CD8-positive, alpha-beta memory T cell (primary cell): ENCODE data around the gene RNPS1. TPM values are rescaled to one million over a fixed set of nuclear protein-coding genes. Genes with fewer than 3 reads are reported as not detected.

Source experiments
- CTCF ChIA-PET: fragments of 350-600 bp; sonication (Branson Sonifier 250); formaldehyde crosslinking; loops from one replicate; lab custom pipeline; 2021; ENCODE audit warnings: antibody characterized with exemption; lab: Charles Lee
- POLR2A ChIA-PET: fragments of 350-600 bp; sonication (Branson Sonifier 250); formaldehyde crosslinking; loops from one replicate; lab custom pipeline; 2021; ENCODE audit warnings: antibody characterized with exemption; lab: Charles Lee
- DNase-seq, 5 donors: peaks; one replicate each; pipeline versions ENCODE4 v3.0.0 to v3.0.0-alpha.2; 2020 to 2022; ENCODE audit warnings: mixed read lengths in 1 of 5
- H3K27ac ChIP-seq: one replicate; pipeline ENCODE4 v1.7.0; 2013; ENCODE audit warnings: low read depth, mild to moderate bottlenecking, low read length, moderate library complexity
- H3K27me3 ChIP-seq: 2 replicates; pipeline ENCODE4 v1.7.0; 2013; ENCODE audit warnings: low read length, mild to moderate bottlenecking; ENCODE audit not compliant: insufficient read depth, poor library complexity, severe bottlenecking
- H3K36me3 ChIP-seq: 2 replicates; pipeline ENCODE4 v1.7.0; 2013; ENCODE audit warnings: mild to moderate bottlenecking, low read length, moderate library complexity; ENCODE audit not compliant: insufficient read depth
- H3K4me1 ChIP-seq: 2 replicates; pipeline ENCODE4 v1.7.0; 2013; ENCODE audit warnings: mild to moderate bottlenecking, low read length, moderate library complexity; ENCODE audit not compliant: insufficient read depth
- H3K4me3 ChIP-seq: 2 replicates; pipeline ENCODE4 v1.7.0; 2013; ENCODE audit warnings: mild to moderate bottlenecking, low read length
- H3K9me3 ChIP-seq: 2 replicates; pipeline ENCODE4 v1.7.0; 2013; ENCODE audit warnings: mild to moderate bottlenecking, low read length
- H3K27ac Mint-ChIP-seq, 8 donors: one replicate each; pipeline ENCODE4 v1.8.0; 2020 to 2021; ENCODE audit warnings: mixed read lengths in 8 of 8, mild to moderate bottlenecking in 6 of 8, inconsistent platforms in 3 of 8, moderate library complexity in 3 of 8
- H3K27me3 Mint-ChIP-seq, 2 donors: one replicate each; pipeline ENCODE4 v1.8.0; 2020 to 2021; ENCODE audit warnings: mixed read lengths in 2 of 2, mild to moderate bottlenecking in 1 of 2, moderate library complexity in 1 of 2
- H3K36me3 Mint-ChIP-seq, 3 donors: one replicate each; pipeline ENCODE4 v1.8.0; 2020 to 2021; ENCODE audit warnings: mixed read lengths in 3 of 3, inconsistent platforms in 1 of 3, mild to moderate bottlenecking in 1 of 3
- H3K4me1 Mint-ChIP-seq, 3 donors: one replicate each; pipeline ENCODE4 v1.8.0; 2020 to 2021; ENCODE audit warnings: mixed read lengths in 3 of 3, inconsistent platforms in 1 of 3, mild to moderate bottlenecking in 1 of 3
- H3K4me3 Mint-ChIP-seq, 7 donors: one replicate each; pipeline ENCODE4 v1.8.0; 2020 to 2021; ENCODE audit warnings: mixed read lengths in 7 of 7, mild to moderate bottlenecking in 6 of 7, moderate library complexity in 4 of 7, inconsistent platforms in 2 of 7
- H3K9me3 Mint-ChIP-seq, 5 donors: one replicate each; pipeline ENCODE4 v1.8.0; 2020 to 2022; ENCODE audit warnings: mixed read lengths in 5 of 5, mild to moderate bottlenecking in 3 of 5, moderate library complexity in 2 of 5, inconsistent platforms in 1 of 5
- polyA plus RNA-seq: library from polyadenylated mRNA; unstranded; fragments of 300-500 nt; fragmentation: Illumina TruSeq; gene quantifications from one replicate; pipeline ENCODE4 v1.2.3, GENCODE V29; 2021
- total RNA-seq, 2 experiments: library from RNA; stranded (reverse); gene quantifications; one replicate each; pipeline ENCODE4 v1.2.3, GENCODE V29; 2021

The RNPS1 gene
- total and polyA plus RNA-seq, 3 experiments from 2014 or later = 312 to 382 (median 367) TPM

GRCh38 chr16:2278272-2278608 lies 10.3 kb upstream of the RNPS1 start:
- no peak overlapping the region for H3K27ac Mint-ChIP-seq
- H3K4me3 ChIP-seq = no peak overlapping the region
- H3K4me1 Mint-ChIP-seq = peaks cover 0 to 1% (median 0%) of the 10 kb centered on the region in 3 donors
- H3K27me3 ChIP-seq = no peaks in the 10 kb centered on the region
- no peaks in the 10 kb centered on the region for H3K27me3 Mint-ChIP-seq
- no peak overlapping the region for H3K4me3 Mint-ChIP-seq
- H3K9me3 ChIP-seq = no peaks in the 10 kb centered on the region
- CTCF ChIA-PET = no interaction called here
- H3K36me3 ChIP-seq = no peaks in the 10 kb centered on the region
- POLR2A ChIA-PET = no interaction called here
- peaks cover 0 to 3% (median 0%) of the 10 kb centered on the region in 3 donors for H3K36me3 Mint-ChIP-seq
- DNase-seq = no peak
- no peak overlapping the region for H3K27ac ChIP-seq
- H3K4me1 ChIP-seq = no peaks in the 10 kb centered on the region
- no peaks in the 10 kb centered on the region for H3K9me3 Mint-ChIP-seq

- no peaks in the 10 kb centered on the region for H3K27me3 Mint-ChIP-seq
- Histone ChIP-seq H3K36me3 (no peaks in the 10 kb centered on the region), H3K27me3 (no peaks in the 10 kb centered on the region), H3K4me3 (no peak overlapping the region), H3K4me1 (no peaks in the 10 kb centered on the region), H3K27ac (no peak overlapping the region), H3K9me3 (no peaks in the 10 kb centered on the region)
- H3K36me3 Mint-ChIP-seq = peaks cover 0 to 3% (median 0%) of the 10 kb centered on the region in 3 donors
- peaks cover 0 to 1% (median 0%) of the 10 kb centered on the region in 3 donors for H3K4me1 Mint-ChIP-seq
- ChIA-PET CTCF (no interaction called here), POLR2A (no interaction called here)
- H3K9me3 Mint-ChIP-seq = no peaks in the 10 kb centered on the region
- no peak overlapping the region for H3K4me3 Mint-ChIP-seq
- H3K27ac Mint-ChIP-seq = no peak overlapping the region
- peak in 1 of 5 donors; percentile 43 for DNase-seq
Observed at GRCh38 chr16:2277466-2278271, 9.7 kb upstream of the RNPS1 start.

DNA sequence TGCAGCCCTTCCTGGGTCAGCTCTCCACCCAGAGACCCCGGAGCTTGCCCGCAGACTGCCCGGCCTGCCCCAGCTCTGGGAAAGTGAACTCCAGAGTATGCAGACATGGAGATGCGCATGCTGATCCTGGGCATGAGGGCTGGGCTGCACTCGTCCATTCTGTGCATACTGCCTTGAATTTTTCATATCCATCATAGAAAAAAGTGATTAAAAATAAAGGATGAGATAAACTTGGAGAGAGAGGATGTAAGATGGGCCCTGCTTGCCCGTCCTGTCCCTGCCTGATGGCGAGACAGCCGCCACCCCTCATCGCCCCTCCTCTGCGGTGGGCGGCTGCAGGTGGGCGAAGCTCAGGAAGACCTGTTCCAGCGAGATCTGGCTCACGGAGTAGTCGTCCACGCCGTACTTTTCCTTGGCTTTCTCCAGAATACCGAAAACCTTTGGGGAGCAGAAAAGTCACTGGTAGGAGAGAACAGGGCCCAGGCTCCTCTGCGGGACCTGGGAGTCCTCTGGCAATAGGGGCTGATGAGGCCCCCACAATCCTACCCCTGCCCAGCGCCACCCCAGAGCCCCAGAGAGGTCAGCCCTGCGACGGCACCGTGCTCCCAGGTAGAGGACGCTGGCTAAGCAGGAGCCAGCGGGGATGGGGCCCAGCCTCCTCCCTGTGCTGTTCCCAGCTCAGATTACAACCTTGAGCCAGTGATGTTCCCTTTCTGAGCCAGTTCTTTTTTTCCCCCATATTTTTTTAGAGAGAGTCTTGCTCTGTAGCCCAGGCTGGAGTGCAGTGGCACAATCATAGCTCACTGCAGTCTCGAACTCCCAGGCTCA lies 8.7 kb upstream of the RNPS1 start:
- H3K27ac Mint-ChIP-seq = no peak overlapping the region
- CTCF ChIA-PET = no interaction called here
- H3K4me3 Mint-ChIP-seq = no peak overlapping the region
- H3K4me1 Mint-ChIP-seq = peaks cover 0 to 1% (median 0%) of the 10 kb centered on the region in 3 donors
- Histone ChIP-seq H3K9me3 (no peaks in the 10 kb centered on the region), H3K27me3 (no peaks in the 10 kb centered on the region), H3K27ac (no peak overlapping the region), H3K4me1 (no peaks in the 10 kb centered on the region), H3K36me3 (no peaks in the 10 kb centered on the region), H3K4me3 (no peak overlapping the region)
- peak in 1 of 5 donors; percentile 3 for DNase-seq
- H3K27me3 Mint-ChIP-seq = no peaks in the 10 kb centered on the region
- no peaks in the 10 kb centered on the region for H3K9me3 Mint-ChIP-seq
- H3K36me3 Mint-ChIP-seq = peaks cover 0 to 3% (median 0%) of the 10 kb centered on the region in 3 donors
- POLR2A ChIA-PET = no interaction called here

- Mint-ChIP-seq H3K36me3 (peaks cover 0 to 3% (median 0%) of the 10 kb centered on the region in 3 donors), H3K4me3 (no peak overlapping the region)
Observed at GRCh38 chr16:2275476-2276367, 7.8 kb upstream of the RNPS1 start.

GRCh38 chr16:2273931-2274330 lies 6.0 kb upstream of the RNPS1 start:
- peaks cover 9% of the 10 kb centered on the region for H3K4me1 ChIP-seq
- H3K36me3 ChIP-seq = no peaks in the 10 kb centered on the region
- peak in 1 of 5 donors; percentile 34 for DNase-seq
- H3K4me3 ChIP-seq = no peak overlapping the region
- CTCF ChIA-PET = no interaction called here
- Mint-ChIP-seq H3K9me3 (no peaks in the 10 kb centered on the region), H3K36me3 (peaks cover 0 to 2% (median 0%) of the 10 kb centered on the region in 3 donors), H3K4me3 (no peak overlapping the region), H3K27me3 (no peaks in the 10 kb centered on the region), H3K27ac (peak overlapping the region in 1 of 8 donors; percentile 62), H3K4me1 (peaks cover 7 to 13% (median 8%) of the 10 kb centered on the region in 3 donors)
- no peaks in the 10 kb centered on the region for H3K27me3 ChIP-seq
- no peaks in the 10 kb centered on the region for H3K9me3 ChIP-seq
- POLR2A ChIA-PET = no interaction called here
- H3K27ac ChIP-seq = no peak overlapping the region

More at GRCh38 chr16:2275476-2276367, 7.8 kb upstream of the RNPS1 start:
- Mint-ChIP-seq H3K27ac (peak overlapping the region in 1 of 8 donors; percentile 32), H3K9me3 (no peaks in the 10 kb centered on the region), H3K27me3 (no peaks in the 10 kb centered on the region), H3K4me1 (peaks cover 0 to 2% (median 1%) of the 10 kb centered on the region in 3 donors)
- ChIA-PET POLR2A (no interaction called here), CTCF (interaction anchor here (1.2 kb wide), 1 partner anchor 81 kb away, joined by 5 read pairs; no protein-coding TSS in a partner anchor)
- no peaks in the 10 kb centered on the region for H3K36me3 ChIP-seq
- DNase-seq = peak in 1 of 5 donors; percentile 20
- H3K4me1 ChIP-seq = no peaks in the 10 kb centered on the region
- H3K27me3 ChIP-seq = no peaks in the 10 kb centered on the region
- H3K27ac ChIP-seq = no peak overlapping the region
- H3K9me3 ChIP-seq = no peaks in the 10 kb centered on the region
- H3K4me3 ChIP-seq = no peak overlapping the region

- CTCF ChIA-PET = no interaction called here
- Histone ChIP-seq H3K9me3 (no peaks in the 10 kb centered on the region), H3K4me1 (peaks cover 10% of the 10 kb centered on the region), H3K36me3 (no peaks in the 10 kb centered on the region), H3K4me3 (no peak overlapping the region), H3K27me3 (no peaks in the 10 kb centered on the region), H3K27ac (no peak overlapping the region)
- DNase-seq = peak in 1 of 5 donors; percentile 15
- H3K4me1 Mint-ChIP-seq = peaks cover 7 to 14% (median 8%) of the 10 kb centered on the region in 3 donors
- H3K27ac Mint-ChIP-seq = no peak overlapping the region
- POLR2A ChIA-PET = no interaction called here
- no peaks in the 10 kb centered on the region for H3K9me3 Mint-ChIP-seq
- H3K36me3 Mint-ChIP-seq = peaks cover 0 to 4% (median 0%) of the 10 kb centered on the region in 3 donors
- no peaks in the 10 kb centered on the region for H3K27me3 Mint-ChIP-seq
- H3K4me3 Mint-ChIP-seq = no peak overlapping the region
Observed at GRCh38 chr16:2273484-2273883, 5.6 kb upstream of the RNPS1 start.

GRCh38 chr16:2271848-2272461 lies 4.0 kb upstream of the RNPS1 start:
- no peaks in the 10 kb centered on the region for H3K9me3 ChIP-seq

More at GRCh38 chr16:2271848-2272461, 4.0 kb upstream of the RNPS1 start:
- DNase-seq = peak in 1 of 5 donors; percentile 14
- Mint-ChIP-seq H3K4me3 (no peak overlapping the region), H3K27ac (peak overlapping the region in 2 of 8 donors; percentile 29 to 64), H3K36me3 (peaks cover 0 to 10% (median 0%) of the 10 kb centered on the region in 3 donors), H3K4me1 (peaks cover 9 to 19% (median 10%) of the 10 kb centered on the region in 3 donors), H3K27me3 (no peaks in the 10 kb centered on the region), H3K9me3 (no peaks in the 10 kb centered on the region)
- no peaks in the 10 kb centered on the region for H3K36me3 ChIP-seq
- H3K27ac ChIP-seq = no peak overlapping the region
- H3K27me3 ChIP-seq = no peaks in the 10 kb centered on the region
- H3K4me1 ChIP-seq = peaks cover 10% of the 10 kb centered on the region
- no peak overlapping the region for H3K4me3 ChIP-seq
- ChIA-PET CTCF (no interaction called here), POLR2A (no interaction called here)
